ENCODE measurements around the gene MYL6. TPM values are rescaled to one million over a fixed set of nuclear protein-coding genes. Genes with fewer than 3 reads are reported as not detected.

The MYL6 gene
- total RNA-seq, 1 experiment from 2014 or later = 1,024 TPM

- CTCF ChIA-PET = interaction anchor here (0.6 to 1.4 kb wide), 2 partner anchors 43 to 70 kb away, joined by 4 to 8 read pairs; partner anchors contain the start of gene SMARCC2
- Histone ChIP-seq H3K9me3 (ENCODE audit: control insufficient read depth, insufficient read depth, low read depth, low read length) (no peaks in the 10 kb centered on the region), H3K27ac (ENCODE audit: low read length) (peak overlapping the region; percentile 82), H3K4me1 (ENCODE audit: control insufficient read depth, insufficient read depth, low read length) (peaks cover 27% of the 10 kb centered on the region), H3K27me3 (ENCODE audit: control insufficient read depth, insufficient read depth, low read length) (no peaks in the 10 kb centered on the region), H3K4me3 (ENCODE audit: low read depth in 2 of 2, low read length in 2 of 2) (peak overlapping the region; percentile 69 to 100), H3K36me3 (ENCODE audit: control insufficient read depth, insufficient read depth, low read length) (peaks cover 8% of the 10 kb centered on the region; the same call in 1 of the 2 replicates)
- POLR2A ChIA-PET = interaction anchor here (1.1 kb wide), 1 partner anchor 15 kb away, joined by 4 read pairs; no protein-coding TSS in a partner anchor
- no TSS peak for BruUV-seq (replicated peaks)
- in situ Hi-C loops (cut with HindIII; ENCODE audit: low pct_unique_long_range_greater_than_20kb, low sequenced_read_pairs) = no loop called here
- ATAC-seq = peak; percentile 32
- DNase-seq (ENCODE audit: low read depth, low spot score) = no peak
- TF ChIP-seq, protein P1, sequence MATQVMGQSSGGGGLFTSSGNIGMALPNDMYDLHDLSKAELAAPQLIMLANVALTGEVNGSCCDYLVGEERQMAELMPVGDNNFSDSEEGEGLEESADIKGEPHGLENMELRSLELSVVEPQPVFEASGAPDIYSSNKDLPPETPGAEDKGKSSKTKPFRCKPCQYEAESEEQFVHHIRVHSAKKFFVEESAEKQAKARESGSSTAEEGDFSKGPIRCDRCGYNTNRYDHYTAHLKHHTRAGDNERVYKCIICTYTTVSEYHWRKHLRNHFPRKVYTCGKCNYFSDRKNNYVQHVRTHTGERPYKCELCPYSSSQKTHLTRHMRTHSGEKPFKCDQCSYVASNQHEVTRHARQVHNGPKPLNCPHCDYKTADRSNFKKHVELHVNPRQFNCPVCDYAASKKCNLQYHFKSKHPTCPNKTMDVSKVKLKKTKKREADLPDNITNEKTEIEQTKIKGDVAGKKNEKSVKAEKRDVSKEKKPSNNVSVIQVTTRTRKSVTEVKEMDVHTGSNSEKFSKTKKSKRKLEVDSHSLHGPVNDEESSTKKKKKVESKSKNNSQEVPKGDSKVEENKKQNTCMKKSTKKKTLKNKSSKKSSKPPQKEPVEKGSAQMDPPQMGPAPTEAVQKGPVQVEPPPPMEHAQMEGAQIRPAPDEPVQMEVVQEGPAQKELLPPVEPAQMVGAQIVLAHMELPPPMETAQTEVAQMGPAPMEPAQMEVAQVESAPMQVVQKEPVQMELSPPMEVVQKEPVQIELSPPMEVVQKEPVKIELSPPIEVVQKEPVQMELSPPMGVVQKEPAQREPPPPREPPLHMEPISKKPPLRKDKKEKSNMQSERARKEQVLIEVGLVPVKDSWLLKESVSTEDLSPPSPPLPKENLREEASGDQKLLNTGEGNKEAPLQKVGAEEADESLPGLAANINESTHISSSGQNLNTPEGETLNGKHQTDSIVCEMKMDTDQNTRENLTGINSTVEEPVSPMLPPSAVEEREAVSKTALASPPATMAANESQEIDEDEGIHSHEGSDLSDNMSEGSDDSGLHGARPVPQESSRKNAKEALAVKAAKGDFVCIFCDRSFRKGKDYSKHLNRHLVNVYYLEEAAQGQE (IDR thresholded peaks at IDR 0.05; ENCODE audit: insufficient read depth in 1 of 2, low read depth in 2 of 2, low read length in 1 of 2) = no peak
- TF ChIP-seq CTCF (IDR thresholded peaks at IDR 0.05) (peak; percentile 92), SIN3A (IDR thresholded peaks at IDR 0.05; ENCODE audit: borderline replicate concordance, insufficient read depth, low read depth, low read length) (0 out of 2 replicates have a peak, but pooled peaks have one; percentile 16), POLR2AphosphoS5 (IDR thresholded peaks at IDR 0.05; ENCODE audit: low read depth, low read length) (no peak), TCF7L2 (IDR thresholded peaks at IDR 0.05; ENCODE audit: low read depth, low read length) (no peak)
- intact Hi-C loops (cut with micrococcal nuclease; ENCODE audit: unreplicated experiment) = loop anchor here (1.0 to 10.0 kb wide), 3 partner anchors 38 to 75 kb away; partner anchors contain the start of genes MYL6, RPS26 and SMARCC2
Measured at GRCh38 chr12:56119361-56119796, 38.8 kb upstream of the MYL6 start.

DNA sequence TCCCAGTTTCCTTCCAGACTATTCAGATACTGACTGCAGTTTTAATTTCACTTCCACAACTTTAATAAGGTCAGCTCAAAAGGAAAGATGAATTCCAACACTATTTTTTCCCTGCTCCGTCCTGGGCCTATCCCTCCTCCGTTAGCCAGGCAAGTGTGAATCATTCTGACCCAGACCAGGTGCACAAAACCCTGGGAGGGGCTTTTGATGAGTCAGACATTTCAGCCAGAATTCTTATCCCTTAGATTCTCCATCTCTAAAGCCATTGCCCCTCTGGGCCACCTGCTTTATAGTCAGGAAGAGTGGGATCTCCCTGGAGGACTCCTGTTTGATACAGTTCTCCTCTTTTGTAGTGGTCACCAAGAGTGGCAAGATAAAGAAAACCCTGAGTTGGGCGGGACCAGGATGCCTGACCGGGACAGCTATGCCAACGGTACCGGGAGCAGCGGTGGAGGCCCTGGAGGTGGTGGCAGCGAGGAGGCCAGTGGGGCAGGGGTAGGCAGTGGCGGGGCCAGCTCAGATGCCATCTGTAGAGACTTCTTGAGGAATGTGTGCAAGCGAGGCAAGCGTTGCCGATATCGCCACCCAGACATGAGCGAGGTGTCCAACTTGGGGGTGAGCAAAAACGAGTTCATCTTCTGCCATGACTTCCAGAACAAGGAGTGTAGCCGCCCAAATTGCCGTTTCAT lies 37.9 kb upstream of the MYL6 start:
- in situ Hi-C loops (cut with HindIII; ENCODE audit: low pct_unique_long_range_greater_than_20kb, low sequenced_read_pairs) (no loop called here), intact Hi-C loops (cut with micrococcal nuclease; ENCODE audit: unreplicated experiment) (no loop called here)
- Histone ChIP-seq H3K4me3 (ENCODE audit: low read depth in 2 of 2, low read length in 2 of 2) (no peak overlapping the region), H3K36me3 (ENCODE audit: control insufficient read depth, insufficient read depth, low read length) (peaks cover 8% of the 10 kb centered on the region; the same call in 1 of the 2 replicates), H3K9me3 (ENCODE audit: control insufficient read depth, insufficient read depth, low read depth, low read length) (no peaks in the 10 kb centered on the region), H3K4me1 (ENCODE audit: control insufficient read depth, insufficient read depth, low read length) (peaks cover 20% of the 10 kb centered on the region), H3K27me3 (ENCODE audit: control insufficient read depth, insufficient read depth, low read length) (no peaks in the 10 kb centered on the region), H3K27ac (ENCODE audit: low read length) (peak overlapping the region; percentile 82)
- no peak for ATAC-seq
- no peak for TF ChIP-seq CTCF (IDR thresholded peaks at IDR 0.05)
- TF ChIP-seq, protein P1 (IDR thresholded peaks at IDR 0.05; ENCODE audit: insufficient read depth in 1 of 2, low read depth in 2 of 2, low read length in 1 of 2) = no peak
- no peak for TF ChIP-seq POLR2AphosphoS5 (IDR thresholded peaks at IDR 0.05; ENCODE audit: low read depth, low read length)
- TF ChIP-seq SIN3A (IDR thresholded peaks at IDR 0.05; ENCODE audit: borderline replicate concordance, insufficient read depth, low read depth, low read length) = no peak
- TF ChIP-seq TCF7L2 (IDR thresholded peaks at IDR 0.05; ENCODE audit: low read depth, low read length) = no peak
- ChIA-PET POLR2A (interaction anchor here (1.1 kb wide), 1 partner anchor 16 kb away, joined by 4 read pairs; no protein-coding TSS in a partner anchor), CTCF (interaction anchor here (0.6 to 1.4 kb wide), 2 partner anchors 42 to 69 kb away, joined by 4 to 8 read pairs; partner anchors contain the start of gene SMARCC2)
- no TSS peak for BruUV-seq (replicated peaks)
- DNase-seq (ENCODE audit: low read depth, low spot score) = no peak

Measured in Panc1 (cell line).